Neuronal stem cell (in vitro differentiated cells): ENCODE data around the gene FXYD6.

Experiments used
- DNase-seq: peaks from one replicate; pipeline ENCODE4 v3.0.0-alpha.2; 2013; ENCODE audit warnings: low spot score
- H2AFZ ChIP-seq: one replicate; pipeline ENCODE4 v1.6.1; 2013; ENCODE audit warnings: mild to moderate bottlenecking, low read length, inconsistent platforms
- H2AK5ac ChIP-seq: 2 replicates; pipeline ENCODE4 v1.6.1; 2013; ENCODE audit warnings: low read depth, mild to moderate bottlenecking, inconsistent platforms, low read length, moderate library complexity, mixed read lengths
- H2BK120ac ChIP-seq: 2 replicates; pipeline ENCODE4 v1.6.1; 2013; ENCODE audit warnings: low read depth, mild to moderate bottlenecking, inconsistent platforms, low read length, moderate library complexity, mixed read lengths
- H2BK12ac ChIP-seq: one replicate; pipeline ENCODE4 v1.6.1; 2013; ENCODE audit warnings: low read length, inconsistent platforms
- H2BK15ac ChIP-seq: 2 replicates; pipeline ENCODE4 v1.6.1; 2013; ENCODE audit warnings: mild to moderate bottlenecking, low read length, inconsistent platforms, mixed read lengths
- H2BK5ac ChIP-seq: one replicate; pipeline ENCODE4 v1.6.1; 2013; ENCODE audit warnings: inconsistent platforms, mild to moderate bottlenecking, low read length, moderate library complexity
- H3K14ac ChIP-seq: one replicate; pipeline ENCODE4 v1.6.1; 2013; ENCODE audit warnings: low read length, inconsistent platforms
- H3K18ac ChIP-seq: 2 replicates; pipeline ENCODE4 v1.6.1; 2013; ENCODE audit warnings: low read length, inconsistent platforms
- H3K23ac ChIP-seq: 2 replicates; pipeline ENCODE4 v1.6.1; 2013; ENCODE audit warnings: low read depth, mild to moderate bottlenecking, mixed read lengths, low read length, inconsistent platforms; ENCODE audit not compliant: poor library complexity
- H3K27ac ChIP-seq: replicated peaks from 3 replicates; pipeline ENCODE4 v1.5.1; 2013; ENCODE audit warnings: low read length, inconsistent platforms
- H3K27me3 ChIP-seq, 3 experiments: 2 replicates each; pipeline ENCODE4 v1.6.1; 2013; ENCODE audit warnings: low read length in 3 of 3, mild to moderate bottlenecking in 2 of 3, inconsistent platforms in 1 of 3, low read depth in 1 of 3, mixed read lengths in 1 of 3, moderate library complexity in 1 of 3; ENCODE audit not compliant: control insufficient read depth in 3 of 3, insufficient read depth in 3 of 3
- H3K36me3 ChIP-seq, 2 donors: replicated peaks in 1 of 2; 2 replicates each; pipeline ENCODE4 v1.6.1; 2013; ENCODE audit warnings: low read length in 2 of 2; ENCODE audit not compliant: control insufficient read depth in 2 of 2, insufficient read depth in 2 of 2
- H3K4ac ChIP-seq: 2 replicates; pipeline ENCODE4 v1.6.1; 2013; ENCODE audit warnings: inconsistent platforms, mild to moderate bottlenecking, low read length, moderate library complexity
- H3K4me1 ChIP-seq, 2 donors: 1 replicate in 1 of 2; 2 replicates in 1 of 2; pipeline ENCODE4 v1.6.1; 2013; ENCODE audit warnings: low read length in 2 of 2, low read depth in 1 of 2; ENCODE audit not compliant: control insufficient read depth in 2 of 2, insufficient read depth in 1 of 2
- H3K4me2 ChIP-seq: one replicate; pipeline ENCODE4 v1.6.1; 2013; ENCODE audit warnings: mild to moderate bottlenecking, low read length, inconsistent platforms; ENCODE audit not compliant: insufficient read depth, poor library complexity, severe bottlenecking
- H3K4me3 ChIP-seq, 2 donors: 2 replicates each; pipeline ENCODE4 v1.5.1; 2013; ENCODE audit warnings: low read length in 2 of 2, mild to moderate bottlenecking in 2 of 2, inconsistent platforms in 1 of 2, moderate library complexity in 1 of 2
- H3K79me1 ChIP-seq: one replicate; pipeline ENCODE4 v1.6.1; 2013; ENCODE audit warnings: low read depth, mild to moderate bottlenecking, inconsistent platforms, low read length, moderate library complexity
- H3K9ac ChIP-seq: one replicate; pipeline ENCODE4 v1.6.1; 2013; ENCODE audit warnings: mild to moderate bottlenecking, low read depth, low read length, inconsistent platforms; ENCODE audit not compliant: poor library complexity
- H3K9me3 ChIP-seq, 2 donors: replicated peaks in 1 of 2; 2 replicates each; pipeline versions ENCODE3 to v1.6.1; 2013; ENCODE audit warnings: low read length in 2 of 2, mild to moderate bottlenecking in 2 of 2, inconsistent platforms in 1 of 2, low read depth in 1 of 2, mixed read lengths in 1 of 2, moderate library complexity in 1 of 2; ENCODE audit not compliant: control insufficient read depth in 2 of 2, insufficient read depth in 1 of 2
- H4K8ac ChIP-seq: one replicate; pipeline ENCODE4 v1.6.1; 2013; ENCODE audit warnings: low read depth, mild to moderate bottlenecking, inconsistent platforms, low read length, moderate library complexity
- H4K91ac ChIP-seq: one replicate; pipeline ENCODE4 v1.6.1; 2013; ENCODE audit warnings: low read length, low read depth, mild to moderate bottlenecking, inconsistent platforms; ENCODE audit not compliant: poor library complexity
- WGBS, 2 donors: extraction: QIAGEN DNeasy Blood & Tissue Kit; methylation state at CpG; one replicate each; pipeline ENCODE4 v1.1.7; 2013; ENCODE audit warnings: missing lambda C conversion rate in 2 of 2, mixed read lengths in 1 of 2; ENCODE audit not compliant: insufficient read length in 2 of 2, insufficient replicate concordance in 1 of 2; ENCODE audit errors: extremely low coverage in 2 of 2; 5-methylcytosine and 5-hydroxymethylcytosine counted together

FXYD6 gene

GRCh38 chr11:117816846-117817367 is 59.6 kb downstream of the FXYD6 start:
- Histone ChIP-seq H3K23ac (peak overlapping the region; percentile 49), H3K4me3 (no peak overlapping the region), H3K4ac (no peak overlapping the region), H3K18ac (peak overlapping the region; percentile 86), H3K9me3 (no peaks in the 10 kb centered on the region), H2BK120ac (peak overlapping the region; percentile 27), H3K27me3 (peaks cover 0 to 19% (median 0%) of the 10 kb centered on the region in 3 experiments), H2BK12ac (peak overlapping the region; percentile 75), H3K14ac (no peak overlapping the region), H2BK15ac (peak overlapping the region; percentile 77), H4K8ac (no peak overlapping the region), H3K79me1 (no peaks in the 10 kb centered on the region), H3K4me1 (peaks cover 20 to 29% of the 10 kb centered on the region in 2 donors), H2AFZ (peak overlapping the region; percentile 77), H3K27ac (no peak overlapping the region), H2BK5ac (peak overlapping the region; percentile 85), H3K36me3 (no peaks in the 10 kb centered on the region), H3K9ac (no peak overlapping the region), H2AK5ac (peak overlapping the region; percentile 98), H3K4me2 (no peak overlapping the region), H4K91ac (no peak overlapping the region)
- no peak for DNase-seq
- WGBS, 2 donors, result no CpG with 5 or more reads among the region's 5 CpGs

GRCh38 chr11:117816151-117816741 is 60.2 kb downstream of the FXYD6 start:
- Histone ChIP-seq H3K36me3 (no peaks in the 10 kb centered on the region), H3K4ac (no peak overlapping the region), H4K8ac (no peak overlapping the region), H3K79me1 (no peaks in the 10 kb centered on the region), H3K9me3 (no peaks in the 10 kb centered on the region), H3K18ac (peak overlapping the region; percentile 86), H2AK5ac (peak overlapping the region; percentile 98), H2BK5ac (peak overlapping the region; percentile 91), H2BK12ac (no peak overlapping the region), H2BK120ac (peak overlapping the region; percentile 27), H3K4me2 (no peak overlapping the region), H3K27ac (peak overlapping the region; percentile 18), H3K4me3 (no peak overlapping the region), H3K27me3 (peaks cover 0 to 19% (median 0%) of the 10 kb centered on the region in 3 experiments), H3K4me1 (peaks cover 20 to 29% of the 10 kb centered on the region in 2 donors), H4K91ac (no peak overlapping the region), H2AFZ (peak overlapping the region; percentile 79), H2BK15ac (peak overlapping the region; percentile 77), H3K14ac (no peak overlapping the region), H3K23ac (peak overlapping the region; percentile 16), H3K9ac (peak overlapping the region; percentile 24)
- WGBS, 2 donors, result no CpG with 5 or more reads among the region's 20 CpGs
- DNase-seq, result peak; percentile 62

- H3K36me3 ChIP-seq, result no peaks in the 10 kb centered on the region
- H3K9me3 ChIP-seq, result no peaks in the 10 kb centered on the region
- H3K27me3 ChIP-seq, result peaks cover 0 to 19% (median 0%) of the 10 kb centered on the region in 3 experiments
- no peak overlapping the region for H4K8ac ChIP-seq
- H2AFZ ChIP-seq, result peak overlapping the region; percentile 70
- no peaks in the 10 kb centered on the region for H3K79me1 ChIP-seq
- H2BK12ac ChIP-seq, result no peak overlapping the region
- H3K4me1 ChIP-seq, result peaks cover 20 to 29% of the 10 kb centered on the region in 2 donors
- H2BK15ac ChIP-seq, result peak overlapping the region; percentile 3
- no peak overlapping the region for H3K27ac ChIP-seq
- peak overlapping the region; percentile 91 for H2BK5ac ChIP-seq
- no peak for DNase-seq
- H4K91ac ChIP-seq, result no peak overlapping the region
- no peak overlapping the region for H3K4ac ChIP-seq
- no peak overlapping the region for H3K14ac ChIP-seq
- WGBS, 2 donors, result no CpG with 5 or more reads among the region's 7 CpGs
- no peak overlapping the region for H3K18ac ChIP-seq
- H2BK120ac ChIP-seq, result no peak overlapping the region
- no peak overlapping the region for H3K23ac ChIP-seq
- no peak overlapping the region for H2AK5ac ChIP-seq
- no peak overlapping the region for H3K4me3 ChIP-seq
- H3K4me2 ChIP-seq, result no peak overlapping the region
- H3K9ac ChIP-seq, result no peak overlapping the region
Measured at GRCh38 chr11:117815262-117815803, 61.1 kb downstream of the FXYD6 start.

- Histone ChIP-seq H3K79me1 (no peaks in the 10 kb centered on the region), H3K4me3 (no peak overlapping the region), H3K4me2 (no peak overlapping the region), H3K4ac (no peak overlapping the region), H4K8ac (no peak overlapping the region), H3K18ac (peak overlapping the region; percentile 24), H3K27ac (no peak overlapping the region), H4K91ac (no peak overlapping the region), H3K36me3 (no peaks in the 10 kb centered on the region), H3K14ac (no peak overlapping the region), H2BK120ac (no peak overlapping the region), H2AFZ (peak overlapping the region; percentile 70), H2BK12ac (no peak overlapping the region), H3K9ac (no peak overlapping the region), H2BK15ac (no peak overlapping the region), H2BK5ac (no peak overlapping the region), H3K27me3 (peaks cover 0 to 20% (median 0%) of the 10 kb centered on the region in 3 experiments), H3K9me3 (no peaks in the 10 kb centered on the region), H3K4me1 (peaks cover 20 to 29% of the 10 kb centered on the region in 2 donors), H2AK5ac (no peak overlapping the region), H3K23ac (no peak overlapping the region)
- WGBS, 2 donors, result no CpG with 5 or more reads among the region's 14 CpGs
- no peak for DNase-seq
Measured at GRCh38 chr11:117814766-117815261, 61.6 kb downstream of the FXYD6 start.
